CD14-positive monocyte (primary cell): Measurements from ENCODE around the gene PYROXD2. TPM values are rescaled to one million over a fixed set of nuclear protein-coding genes. Genes with fewer than 3 reads are reported as not detected.

ENCODE experiments used
- DNase-seq, 3 donors: peaks; one replicate each; pipeline ENCODE4 v3.0.0-alpha.2; 2011 to 2022
- H2AFZ ChIP-seq: 2 replicates; pipeline ENCODE4 v1.6.0; 2012; ENCODE audit warnings: mild to moderate bottlenecking, low read depth, low read length, inconsistent platforms; ENCODE audit not compliant: insufficient read depth, poor library complexity, severe bottlenecking
- H3K27ac ChIP-seq, 2 donors: 1 replicate in 1 of 2; 2 replicates in 1 of 2; pipeline ENCODE4 v1.5.1; 2012 to 2013; ENCODE audit warnings: low read length in 2 of 2, control low read depth in 1 of 2, inconsistent platforms in 1 of 2, low read depth in 1 of 2, mild to moderate bottlenecking in 1 of 2
- H3K27me3 ChIP-seq, 2 donors: one replicate each; pipeline versions ENCODE4 v1.6.0 to v1.6.1; 2011 to 2013; ENCODE audit warnings: low read length in 2 of 2; ENCODE audit not compliant: control insufficient read depth in 2 of 2, insufficient read depth in 2 of 2
- H3K36me3 ChIP-seq, 2 donors: replicated peaks in 1 of 2; 1 replicate in 1 of 2; 2 replicates in 1 of 2; pipeline versions ENCODE4 v1.5.1 to v1.6.1; 2012 to 2013; ENCODE audit warnings: low read length in 2 of 2, control low read depth in 1 of 2, inconsistent platforms in 1 of 2, mild to moderate bottlenecking in 1 of 2; ENCODE audit not compliant: insufficient read depth in 2 of 2, control insufficient read depth in 1 of 2
- H3K4me1 ChIP-seq, 2 donors: 1 replicate in 1 of 2; 2 replicates in 1 of 2; pipeline versions ENCODE4 v1.5.1 to v1.6.1; 2012 to 2013; ENCODE audit warnings: low read length in 2 of 2, control low read depth in 1 of 2, inconsistent platforms in 1 of 2, mild to moderate bottlenecking in 1 of 2, moderate library complexity in 1 of 2; ENCODE audit not compliant: insufficient read depth in 2 of 2, control insufficient read depth in 1 of 2
- H3K4me2 ChIP-seq: replicated peaks from 2 replicates; pipeline ENCODE3; 2012; ENCODE audit warnings: low read length, moderate library complexity, mild to moderate bottlenecking; ENCODE audit not compliant: poor library complexity, severe bottlenecking; ENCODE audit errors: extremely low read depth
- H3K4me3 ChIP-seq, 3 experiments: fragments of 200-600 bp in 1 of 3; sonication (generic) in 1 of 3; replicated peaks in 1 of 3; 1 replicate in 2 of 3; 2 replicates in 1 of 3; pipeline ENCODE4 v1.5.1; 2011 to 2013; ENCODE audit warnings: low read length in 3 of 3, mild to moderate bottlenecking in 3 of 3, control low read depth in 2 of 3, low read depth in 2 of 3, inconsistent platforms in 1 of 3, moderate library complexity in 1 of 3
- H3K79me2 ChIP-seq: 2 replicates; pipeline ENCODE4 v1.6.0; 2012; ENCODE audit warnings: mild to moderate bottlenecking, control low read depth, inconsistent platforms, low read length, moderate library complexity; ENCODE audit not compliant: insufficient read depth
- H3K9ac ChIP-seq: 2 replicates; pipeline ENCODE4 v1.6.0; 2017; ENCODE audit warnings: low read length, mild to moderate bottlenecking; ENCODE audit not compliant: insufficient read depth, poor library complexity, severe bottlenecking
- H3K9me3 ChIP-seq, 2 donors: replicated peaks in 1 of 2; 1 replicate in 1 of 2; 2 replicates in 1 of 2; pipeline versions ENCODE4 v1.5.1 to v1.6.1; 2012 to 2013; ENCODE audit warnings: low read length in 2 of 2, control low read depth in 1 of 2; ENCODE audit not compliant: control insufficient read depth in 1 of 2, insufficient read depth in 1 of 2
- H4K20me1 ChIP-seq: 2 replicates; pipeline ENCODE4 v1.6.0; 2012; ENCODE audit warnings: mild to moderate bottlenecking, low read length, control low read depth, moderate library complexity; ENCODE audit not compliant: insufficient read depth
- H3K27ac Mint-ChIP-seq, 7 donors: one replicate each; pipeline ENCODE4 v1.8.0; 2020; ENCODE audit warnings: mild to moderate bottlenecking in 7 of 7, mixed read lengths in 7 of 7, moderate library complexity in 6 of 7, inconsistent platforms in 2 of 7
- H3K27me3 Mint-ChIP-seq, 3 donors: one replicate each; pipeline ENCODE4 v1.8.0; 2021 to 2022; ENCODE audit warnings: low read depth in 3 of 3, mild to moderate bottlenecking in 3 of 3, mixed read lengths in 3 of 3, moderate library complexity in 3 of 3, inconsistent platforms in 1 of 3
- H3K36me3 Mint-ChIP-seq, 2 donors: one replicate each; pipeline ENCODE4 v1.8.0; 2020; ENCODE audit warnings: mixed read lengths in 2 of 2, inconsistent platforms in 1 of 2, mild to moderate bottlenecking in 1 of 2
- H3K4me1 Mint-ChIP-seq: one replicate; pipeline ENCODE4 v1.8.0; 2020; ENCODE audit warnings: mild to moderate bottlenecking, mixed read lengths
- H3K4me3 Mint-ChIP-seq, 2 donors: one replicate each; pipeline ENCODE4 v1.8.0; 2020; ENCODE audit warnings: mild to moderate bottlenecking in 2 of 2, mixed read lengths in 2 of 2, moderate library complexity in 1 of 2
- H3K9me3 Mint-ChIP-seq, 7 donors: one replicate each; pipeline ENCODE4 v1.8.0; 2020 to 2022; ENCODE audit warnings: mixed read lengths in 7 of 7, mild to moderate bottlenecking in 6 of 7, moderate library complexity in 6 of 7, inconsistent platforms in 2 of 7
- CTCF ChIP-seq: fragments of 200-600 bp; IDR thresholded peaks from one replicate; pipeline ENCODE4 v1.8.0; 2022; ENCODE audit warnings: antibody characterized with exemption, mild to moderate bottlenecking
- WGBS: methylation state at CpG from one replicate; pipeline ENCODE4 v1.1.5; 2013; ENCODE audit warnings: missing lambda C conversion rate; ENCODE audit not compliant: insufficient coverage; 5-methylcytosine and 5-hydroxymethylcytosine counted together
- intact Hi-C, 2 donors: fragments of 100-400 bp; cut with micrococcal nuclease; formaldehyde crosslinking; loops; one replicate each; pipeline versions ENCODE4 v1.15.0 to v1.15.1; 2023
- polyA plus RNA-seq, 3 donors: library from polyadenylated mRNA; depleted of rRNA in 1 of 3; unstranded in 2 of 3; stranded (reverse) in 1 of 3; fragments of 300-500 nt in 2 of 3; fragments of >200 nt in 1 of 3; fragmentation: Illumina TruSeq in 2 of 3; gene quantifications; 1 replicate in 2 of 3; 2 replicates in 1 of 3; pipeline ENCODE4 v1.2.3, GENCODE V29; 2012 to 2021

Gene PYROXD2
- polyA plus RNA-seq, 3 donors: 0.27 to 21.6 (median 1.00) TPM

- Histone ChIP-seq H3K36me3 (no peaks in the 10 kb centered on the region), H3K4me3 (no peak overlapping the region), H3K4me2 (no peak overlapping the region), H3K27ac (no peak overlapping the region), H3K79me2 (no peaks in the 10 kb centered on the region), H3K9me3 (no peaks in the 10 kb centered on the region), H3K4me1 (no peaks in the 10 kb centered on the region), H3K27me3 (no peaks in the 10 kb centered on the region), H3K9ac (no peak overlapping the region), H2AFZ (no peak overlapping the region), H4K20me1 (no peaks in the 10 kb centered on the region)
- TF ChIP-seq CTCF: no peak
- 92% methylated on average over 16 of the region's 23 CpGs for WGBS
- Mint-ChIP-seq H3K27me3 (peaks cover 0 to 5% (median 3%) of the 10 kb centered on the region in 3 donors), H3K4me3 (no peak overlapping the region), H3K4me1 (no peaks in the 10 kb centered on the region), H3K9me3 (peaks cover 0 to 2% (median 0%) of the 10 kb centered on the region in 7 donors), H3K27ac (no peak overlapping the region), H3K36me3 (peaks cover 0 to 8% of the 10 kb centered on the region in 2 donors)
- intact Hi-C loops: no loop called here
- DNase-seq: no peak
Measured at GRCh38 chr10:98407017-98407743, 7.8 kb downstream of the PYROXD2 start.

- H3K27me3 Mint-ChIP-seq: peaks cover 0 to 5% (median 3%) of the 10 kb centered on the region in 3 donors
- intact Hi-C loops: no loop called here
- H3K27ac Mint-ChIP-seq: no peak overlapping the region
- H3K4me1 ChIP-seq: no peaks in the 10 kb centered on the region
- no peaks in the 10 kb centered on the region for H3K79me2 ChIP-seq
- H3K9ac ChIP-seq: no peak overlapping the region
- no peak overlapping the region for H2AFZ ChIP-seq
- no peaks in the 10 kb centered on the region for H3K9me3 ChIP-seq
- H3K9me3 Mint-ChIP-seq: peaks cover 0 to 2% (median 0%) of the 10 kb centered on the region in 7 donors
- H4K20me1 ChIP-seq: no peaks in the 10 kb centered on the region
- H3K27me3 ChIP-seq: no peaks in the 10 kb centered on the region
- H3K4me3 ChIP-seq: no peak overlapping the region
- no peak overlapping the region for H3K4me3 Mint-ChIP-seq
- peaks cover 0 to 8% of the 10 kb centered on the region in 2 donors for H3K36me3 Mint-ChIP-seq
- no peak for DNase-seq
- no peaks in the 10 kb centered on the region for H3K4me1 Mint-ChIP-seq
- H3K4me2 ChIP-seq: no peak overlapping the region
- H3K27ac ChIP-seq: no peak overlapping the region
- no peaks in the 10 kb centered on the region for H3K36me3 ChIP-seq
- WGBS: 99% methylated on average over 12 of the region's 12 CpGs
- no peak for TF ChIP-seq CTCF
Measured at GRCh38 chr10:98405422-98405821, 9.6 kb downstream of the PYROXD2 start.
